Epithelial cell of proximal tubule (primary cell): ENCODE data around the gene ROR1. TPM values are rescaled to one million over a fixed set of nuclear protein-coding genes. Genes with fewer than 3 reads are reported as not detected.

Experiments
- DNase-seq: peaks from one replicate; pipeline ENCODE4 v3.0.0-alpha.2; 2011; ENCODE audit warnings: low read depth
- H3K4me3 ChIP-seq: 2 replicates; pipeline ENCODE4 v1.5.1; 2011; ENCODE audit warnings: low read depth, mild to moderate bottlenecking, low read length
- CTCF ChIP-seq: conservative IDR thresholded peaks from 2 replicates; pipeline ENCODE4 v1.5.1; 2012; ENCODE audit warnings: low read depth, mild to moderate bottlenecking, low read length
- total RNA-seq: library from RNA; depleted of rRNA; stranded (reverse); fragments of >200 nt; gene quantifications from 2 replicates; pipeline ENCODE4 v1.2.3, GENCODE V29; 2015

The ROR1 gene
- total RNA-seq, 1 donor from 2014 or later = 5.9 TPM

- TF ChIP-seq CTCF = no peak
- H3K4me3 ChIP-seq = no peak overlapping the region
- no peak for DNase-seq
These were observed 425.3 kb downstream of the ROR1 start for GRCh38 chr1:64199154-64199553.

GRCh38 chr1:64200064-64200463 is 426.2 kb downstream of the ROR1 start:
- no peak overlapping the region for H3K4me3 ChIP-seq
- TF ChIP-seq CTCF = no peak
- no peak for DNase-seq

- TF ChIP-seq CTCF = no peak
- DNase-seq = no peak
- no peak within 1 kb of the TSS for H3K4me3 ChIP-seq
These were observed 429.6 kb downstream of the ROR1 start, which contains the start of gene UBE2U for GRCh38 chr1:64203420-64203819. TSS of gene UBE2U (plus strand) at chr1:64203623. CDS start at chr1:64204051, 428 bp downstream.

GRCh38 chr1:64209221-64209620 is 435.4 kb downstream of the ROR1 start:
- no peak overlapping the region for H3K4me3 ChIP-seq
- no peak for TF ChIP-seq CTCF
- DNase-seq = no peak

GRCh38 chr1:64212031-64212430 is 438.2 kb downstream of the ROR1 start:
- DNase-seq = no peak
- TF ChIP-seq CTCF = no peak
- H3K4me3 ChIP-seq = no peak overlapping the region

GRCh38 chr1:64215576-64215975 is 441.8 kb downstream of the ROR1 start:
- peak; percentile 86 for DNase-seq
- H3K4me3 ChIP-seq = no peak overlapping the region
- no peak for TF ChIP-seq CTCF

- no peak overlapping the region for H3K4me3 ChIP-seq
- TF ChIP-seq CTCF = no peak
- DNase-seq = no peak
These were observed 446.4 kb downstream of the ROR1 start for GRCh38 chr1:64220241-64220640.
